Measurements from ENCODE around the gene VCX3A.
"Not testable (repeated sequence)": the region's sequence is repeated elsewhere in the genome, so short reads cannot be mapped to it uniquely, and the experiment has no call there.

Gene VCX3A

GRCh38 chrX:6535018-6535417 lies at the start of gene VCX3A:
Gene VCX3A (minus strand): TSS chrX:6535118. CDS start chrX:6534497, 621 bp downstream.
- DNase-seq: not testable (repeated sequence)

GRCh38 chrX:6574762-6575161 lies 39.8 kb upstream of the VCX3A start:
- no peak for DNase-seq

- DNase-seq: no peak
Measured at GRCh38 chrX:6568031-6568430, 33.1 kb upstream of the VCX3A start.

- DNase-seq: no peak
Measured at GRCh38 chrX:6558979-6559378, 24.1 kb upstream of the VCX3A start.

GRCh38 chrX:6557690-6558089 lies 22.8 kb upstream of the VCX3A start:
- DNase-seq: no peak

- DNase-seq: no peak
Measured at GRCh38 chrX:6550999-6551398, 16.1 kb upstream of the VCX3A start.

GRCh38 chrX:6545712-6546111 lies 10.8 kb upstream of the VCX3A start:
- DNase-seq: no peak

- no peak for DNase-seq
Measured at GRCh38 chrX:6526564-6527136, 8.3 kb downstream of the VCX3A start.

- no peak for DNase-seq
Measured at GRCh38 chrX:6517376-6517775, 17.5 kb downstream of the VCX3A start.

GRCh38 chrX:6506444-6506843 lies 28.5 kb downstream of the VCX3A start:
- DNase-seq: no peak

- no peak for DNase-seq
Measured at GRCh38 chrX:6505960-6506359, 29.0 kb downstream of the VCX3A start.

- no peak for DNase-seq
Measured at GRCh38 chrX:6500719-6501118, 34.2 kb downstream of the VCX3A start.

GRCh38 chrX:6498324-6498723 lies 36.6 kb downstream of the VCX3A start:
- no peak for DNase-seq

Measured in activated CD4-positive, alpha-beta T cell treated with anti-CD3 and anti-CD28 coated beads for 1 hour (primary cell).